Measurements from ENCODE around the gene CMTM5. TPM values are rescaled to one million over a fixed set of nuclear protein-coding genes. Genes with fewer than 3 reads are reported as not detected.

The CMTM5 gene
- total and polyA plus RNA-seq, 4 donors, result 0.50 to 4.1 (median 1.5) TPM; not detected in 1

- Histone ChIP-seq H3K27ac (ENCODE audit: low read depth in 1 of 2, low read length in 2 of 2) (no peak overlapping the region), H3K36me3 (ENCODE audit: control insufficient read depth in 1 of 2, insufficient read depth in 2 of 2, low read length in 1 of 2) (peaks cover 0 to 3% of the 10 kb centered on the region in 2 donors), H3K27me3 (ENCODE audit: control insufficient read depth in 1 of 2, insufficient read depth in 2 of 2, low read length in 1 of 2) (no peaks in the 10 kb centered on the region), H3K4me3 (ENCODE audit: low read length in 2 of 2) (no peak overlapping the region), H3K9me3 (ENCODE audit: control insufficient read depth, low read length) (no peaks in the 10 kb centered on the region), H3K4me1 (ENCODE audit: control insufficient read depth in 1 of 2, insufficient read depth in 2 of 2, low read length in 2 of 2) (no peaks in the 10 kb centered on the region)
- ATAC-seq (ENCODE audit: low FRiP score) (no peak), DNase-seq (no peak)
- intact Hi-C loops (cut with DNase I), result no loop called here
Observed at GRCh38 chr14:23361320-23361719, 15.5 kb upstream of the CMTM5 start.

- peaks cover 0 to 3% of the 10 kb centered on the region in 2 donors for H3K36me3 ChIP-seq (ENCODE audit: control insufficient read depth in 1 of 2, insufficient read depth in 2 of 2, low read length in 1 of 2)
- no peak for DNase-seq
- intact Hi-C loops (cut with DNase I), result no loop called here
- 72 to 81% methylated on average over 6 of the region's 6 CpGs for WGBS, 2 donors
- no peaks in the 10 kb centered on the region for H3K27me3 ChIP-seq (ENCODE audit: control insufficient read depth in 1 of 2, insufficient read depth in 2 of 2, low read length in 1 of 2)
- H3K4me1 ChIP-seq (ENCODE audit: control insufficient read depth in 1 of 2, insufficient read depth in 2 of 2, low read length in 2 of 2), result no peaks in the 10 kb centered on the region
- no peaks in the 10 kb centered on the region for H3K9me3 ChIP-seq (ENCODE audit: control insufficient read depth, low read length)
- no peak overlapping the region for H3K27ac ChIP-seq (ENCODE audit: low read depth in 1 of 2, low read length in 2 of 2)
- no peak for ATAC-seq (ENCODE audit: low FRiP score)
- H3K4me3 ChIP-seq (ENCODE audit: low read length in 2 of 2), result no peak overlapping the region
Observed at GRCh38 chr14:23361763-23362162, 15.1 kb upstream of the CMTM5 start.

GRCh38 chr14:23362200-23362599 lies 14.6 kb upstream of the CMTM5 start:
- H3K36me3 ChIP-seq (ENCODE audit: control insufficient read depth in 1 of 2, insufficient read depth in 2 of 2, low read length in 1 of 2), result peaks cover 0 to 1% of the 10 kb centered on the region in 2 donors
- H3K4me3 ChIP-seq (ENCODE audit: low read length in 2 of 2), result no peak overlapping the region
- H3K4me1 ChIP-seq (ENCODE audit: control insufficient read depth in 1 of 2, insufficient read depth in 2 of 2, low read length in 2 of 2), result no peaks in the 10 kb centered on the region
- no peak overlapping the region for H3K27ac ChIP-seq (ENCODE audit: low read depth in 1 of 2, low read length in 2 of 2)
- ATAC-seq (ENCODE audit: low FRiP score) (no peak), DNase-seq (no peak)
- no peaks in the 10 kb centered on the region for H3K27me3 ChIP-seq (ENCODE audit: control insufficient read depth in 1 of 2, insufficient read depth in 2 of 2, low read length in 1 of 2)
- no peaks in the 10 kb centered on the region for H3K9me3 ChIP-seq (ENCODE audit: control insufficient read depth, low read length)
- intact Hi-C loops (cut with DNase I), result no loop called here
- WGBS, 2 donors, result 40 to 45% methylated on average over 3 of the region's 3 CpGs

GRCh38 chr14:23364164-23365035 lies 12.4 kb upstream of the CMTM5 start:
- WGBS, 2 donors, result 1 to 4% methylated on average over 19 to 21 of the region's 21 CpGs
- Histone ChIP-seq H3K27me3 (ENCODE audit: control insufficient read depth in 1 of 2, insufficient read depth in 2 of 2, low read length in 1 of 2) (no peaks in the 10 kb centered on the region), H3K36me3 (ENCODE audit: control insufficient read depth in 1 of 2, insufficient read depth in 2 of 2, low read length in 1 of 2) (no peaks in the 10 kb centered on the region), H3K27ac (ENCODE audit: low read depth in 1 of 2, low read length in 2 of 2) (peak overlapping the region; percentile 49 to 78), H3K4me3 (ENCODE audit: low read length in 2 of 2) (peak overlapping the region; percentile 59 to 72), H3K9me3 (ENCODE audit: control insufficient read depth, low read length) (no peaks in the 10 kb centered on the region), H3K4me1 (ENCODE audit: control insufficient read depth in 1 of 2, insufficient read depth in 2 of 2, low read length in 2 of 2) (no peaks in the 10 kb centered on the region)
- intact Hi-C loops (cut with DNase I), result loop anchor here in 1 of 2 donors (1.0 to 5.0 kb wide), 2 partner anchors 10 to 42 kb away; partner anchors contain the start of gene PABPN1
- ATAC-seq (ENCODE audit: low FRiP score), result peak; percentile 35
- DNase-seq, result peak in 1 of 2 donors; percentile 77

- 1% methylated on average over 47 to 74 of the region's 74 CpGs for WGBS, 2 donors
- Histone ChIP-seq H3K27ac (ENCODE audit: low read depth in 1 of 2, low read length in 2 of 2) (peak within 1 kb of the TSS; percentile 49 to 78), H3K27me3 (ENCODE audit: control insufficient read depth in 1 of 2, insufficient read depth in 2 of 2, low read length in 1 of 2) (no peaks in the 10 kb centered on the region), H3K4me3 (ENCODE audit: low read length in 2 of 2) (peak within 1 kb of the TSS; percentile 59 to 72), H3K9me3 (ENCODE audit: control insufficient read depth, low read length) (no peaks in the 10 kb centered on the region), H3K36me3 (ENCODE audit: control insufficient read depth in 1 of 2, insufficient read depth in 2 of 2, low read length in 1 of 2) (no peaks in the 10 kb centered on the region), H3K4me1 (ENCODE audit: control insufficient read depth in 1 of 2, insufficient read depth in 2 of 2, low read length in 2 of 2) (no peaks in the 10 kb centered on the region)
- intact Hi-C loops (cut with DNase I), result loop anchor here in 1 of 2 donors (5.0 kb wide), 1 partner anchor 43 kb away; the partner anchor contains the start of gene PABPN1
- ATAC-seq (ENCODE audit: low FRiP score), result peak; percentile 76
- DNase-seq, result peak; percentile 75 to 85
Observed at GRCh38 chr14:23365036-23365731, 11.7 kb upstream of the CMTM5 start, which contains the start of gene EFS. Gene EFS, minus strand, starts transcription at chr14:23365172. Its CDS starts 147 bp downstream, at chr14:23365025.

GRCh38 chr14:23365732-23366425 lies 11.0 kb upstream of the CMTM5 start:
- H3K9me3 ChIP-seq (ENCODE audit: control insufficient read depth, low read length), result no peaks in the 10 kb centered on the region
- no peaks in the 10 kb centered on the region for H3K36me3 ChIP-seq (ENCODE audit: control insufficient read depth in 1 of 2, insufficient read depth in 2 of 2, low read length in 1 of 2)
- no peaks in the 10 kb centered on the region for H3K27me3 ChIP-seq (ENCODE audit: control insufficient read depth in 1 of 2, insufficient read depth in 2 of 2, low read length in 1 of 2)
- DNase-seq (peak in 1 of 2 donors; percentile 78), ATAC-seq (ENCODE audit: low FRiP score) (peak; percentile 87)
- H3K4me1 ChIP-seq (ENCODE audit: control insufficient read depth in 1 of 2, insufficient read depth in 2 of 2, low read length in 2 of 2), result no peaks in the 10 kb centered on the region
- intact Hi-C loops (cut with DNase I), result loop anchor here in 1 of 2 donors (5.0 kb wide), 1 partner anchor 44 kb away; the partner anchor contains the start of gene PABPN1
- peak overlapping the region; percentile 59 to 72 for H3K4me3 ChIP-seq (ENCODE audit: low read length in 2 of 2)
- peak overlapping the region; percentile 49 to 78 for H3K27ac ChIP-seq (ENCODE audit: low read depth in 1 of 2, low read length in 2 of 2)
- WGBS, 2 donors, result 0 to 1% methylated on average over 28 to 51 of the region's 51 CpGs

GRCh38 chr14:23366426-23366921 lies 10.4 kb upstream of the CMTM5 start:
- 3% methylated on average over 31 to 34 of the region's 34 CpGs for WGBS, 2 donors
- ATAC-seq (ENCODE audit: low FRiP score), result peak; percentile 79

GRCh38 chr14:23370221-23370620 lies 6.6 kb upstream of the CMTM5 start:
- intact Hi-C loops (cut with DNase I), result no loop called here
- Histone ChIP-seq H3K4me3 (ENCODE audit: low read length in 2 of 2) (no peak overlapping the region), H3K36me3 (ENCODE audit: control insufficient read depth in 1 of 2, insufficient read depth in 2 of 2, low read length in 1 of 2) (no peaks in the 10 kb centered on the region), H3K4me1 (ENCODE audit: control insufficient read depth in 1 of 2, insufficient read depth in 2 of 2, low read length in 2 of 2) (no peaks in the 10 kb centered on the region), H3K27ac (ENCODE audit: low read depth in 1 of 2, low read length in 2 of 2) (no peak overlapping the region), H3K27me3 (ENCODE audit: control insufficient read depth in 1 of 2, insufficient read depth in 2 of 2, low read length in 1 of 2) (no peaks in the 10 kb centered on the region), H3K9me3 (ENCODE audit: control insufficient read depth, low read length) (no peaks in the 10 kb centered on the region)
- no peak for ATAC-seq (ENCODE audit: low FRiP score)
- 53 to 68% methylated on average over 1 of the region's 1 CpG for WGBS, 2 donors
- DNase-seq, result no peak

More at GRCh38 chr14:23366426-23366921, 10.4 kb upstream of the CMTM5 start:
- H3K4me3 ChIP-seq (ENCODE audit: low read length in 2 of 2), result peak overlapping the region; percentile 59 to 72
- no peaks in the 10 kb centered on the region for H3K4me1 ChIP-seq (ENCODE audit: control insufficient read depth in 1 of 2, insufficient read depth in 2 of 2, low read length in 2 of 2)
- intact Hi-C loops (cut with DNase I), result loop anchor here in 1 of 2 donors (5.0 kb wide), 1 partner anchor 44 kb away; the partner anchor contains the start of gene PABPN1
- no peaks in the 10 kb centered on the region for H3K36me3 ChIP-seq (ENCODE audit: control insufficient read depth in 1 of 2, insufficient read depth in 2 of 2, low read length in 1 of 2)
- peak overlapping the region; percentile 48 to 78 for H3K27ac ChIP-seq (ENCODE audit: low read depth in 1 of 2, low read length in 2 of 2)
- no peaks in the 10 kb centered on the region for H3K9me3 ChIP-seq (ENCODE audit: control insufficient read depth, low read length)
- DNase-seq, result peak; percentile 85 to 91
- H3K27me3 ChIP-seq (ENCODE audit: control insufficient read depth in 1 of 2, insufficient read depth in 2 of 2, low read length in 1 of 2), result no peaks in the 10 kb centered on the region

Measured in aorta (tissue), 5 donors.